Thymus (tissue), 11 donors: ENCODE results near the gene APIP. TPM values are rescaled to one million over a fixed set of nuclear protein-coding genes. Genes with fewer than 3 reads are reported as not detected.

Experiments used
- DNase-seq, 9 donors: peaks; one replicate each; pipeline ENCODE4 v3.0.0-alpha.2; 2013; ENCODE audit warnings: low spot score in 9 of 9, low read depth in 6 of 9, missing footprints in 1 of 9
- H3K27ac ChIP-seq, 2 donors: one replicate each; pipeline ENCODE4 v1.5.1; 2013; ENCODE audit warnings: control low read depth in 1 of 2, low read depth in 1 of 2, low read length in 1 of 2, mild to moderate bottlenecking in 1 of 2, moderate library complexity in 1 of 2
- H3K27me3 ChIP-seq, 2 donors: one replicate each; pipeline ENCODE4 v1.5.1; 2013; ENCODE audit warnings: low read length in 1 of 2; ENCODE audit not compliant: control insufficient read depth in 2 of 2, insufficient read depth in 1 of 2
- H3K36me3 ChIP-seq, 2 donors: one replicate each; pipeline ENCODE4 v1.5.1; 2013; ENCODE audit warnings: low read length in 1 of 2, mild to moderate bottlenecking in 1 of 2, moderate library complexity in 1 of 2; ENCODE audit not compliant: control insufficient read depth in 2 of 2, insufficient read depth in 2 of 2
- H3K4me1 ChIP-seq, 2 donors: one replicate each; pipeline ENCODE4 v1.5.1; 2013; ENCODE audit warnings: low read length in 2 of 2; ENCODE audit not compliant: control insufficient read depth in 2 of 2, insufficient read depth in 2 of 2
- H3K4me3 ChIP-seq, 2 donors: one replicate each; pipeline ENCODE4 v1.5.1; 2013; ENCODE audit warnings: low read length in 2 of 2, control low read depth in 1 of 2, mild to moderate bottlenecking in 1 of 2
- H3K9me3 ChIP-seq, 2 donors: one replicate each; pipeline ENCODE4 v1.5.1; 2013; ENCODE audit warnings: low read length in 1 of 2, mild to moderate bottlenecking in 1 of 2; ENCODE audit not compliant: control insufficient read depth in 2 of 2, insufficient read depth in 1 of 2
- WGBS: extraction: QIAGEN DNeasy Blood & Tissue Kit; methylation state at CpG from one replicate; pipeline ENCODE4 v1.1.7; 2013; 5-methylcytosine and 5-hydroxymethylcytosine counted together
- polyA plus RNA-seq: library from polyadenylated mRNA; stranded (reverse); fragments of 200-250 nt; gene quantifications from one replicate; pipeline ENCODE4 v1.2.3, GENCODE V29; 2013
- total RNA-seq: library from RNA; stranded (reverse); fragments of 120-200 nt; gene quantifications from one replicate; pipeline ENCODE4 v1.2.4, GENCODE V29; 2013
- donor health status: healthy.

Gene APIP
- total and polyA plus RNA-seq, 2 donors = 44.3 to 51.8 TPM

- no peaks in the 10 kb centered on the region for H3K4me1 ChIP-seq
- H3K9me3 ChIP-seq = no peaks in the 10 kb centered on the region
- no peak for DNase-seq
- H3K27ac ChIP-seq = no peak overlapping the region
- no peaks in the 10 kb centered on the region for H3K36me3 ChIP-seq
- no peaks in the 10 kb centered on the region for H3K27me3 ChIP-seq
- 96% methylated on average over 5 of the region's 5 CpGs for WGBS
- H3K4me3 ChIP-seq = no peak overlapping the region
These were observed 41.0 kb upstream of the APIP start for GRCh38 chr11:34957206-34957605.

GRCh38 chr11:34953955-34954354 is 37.8 kb upstream of the APIP start:
- 96% methylated on average over 1 of the region's 1 CpG for WGBS
- H3K9me3 ChIP-seq = no peaks in the 10 kb centered on the region
- H3K27ac ChIP-seq = no peak overlapping the region
- no peaks in the 10 kb centered on the region for H3K36me3 ChIP-seq
- H3K4me1 ChIP-seq = no peaks in the 10 kb centered on the region
- no peaks in the 10 kb centered on the region for H3K27me3 ChIP-seq
- DNase-seq = no peak
- no peak overlapping the region for H3K4me3 ChIP-seq

- H3K27me3 ChIP-seq = no peaks in the 10 kb centered on the region
- H3K36me3 ChIP-seq = no peaks in the 10 kb centered on the region
- no peaks in the 10 kb centered on the region for H3K4me1 ChIP-seq
- no peak overlapping the region for H3K27ac ChIP-seq
- H3K4me3 ChIP-seq = no peak overlapping the region
- no peaks in the 10 kb centered on the region for H3K9me3 ChIP-seq
- no peak for DNase-seq
These were observed 32.5 kb upstream of the APIP start for GRCh38 chr11:34948696-34949095.

GRCh38 chr11:34944692-34945091 is 28.5 kb upstream of the APIP start:
- H3K4me3 ChIP-seq = no peak overlapping the region
- WGBS = 99% methylated on average over 1 of the region's 1 CpG
- no peaks in the 10 kb centered on the region for H3K9me3 ChIP-seq
- H3K27me3 ChIP-seq = no peaks in the 10 kb centered on the region
- no peak overlapping the region for H3K27ac ChIP-seq
- DNase-seq = no peak
- H3K4me1 ChIP-seq = no peaks in the 10 kb centered on the region
- H3K36me3 ChIP-seq = no peaks in the 10 kb centered on the region

- WGBS = 98% methylated on average over 13 of the region's 13 CpGs
These were observed 25.5 kb upstream of the APIP start for GRCh38 chr11:34941688-34942087.

GRCh38 chr11:34940026-34940677 is 24.0 kb upstream of the APIP start:
- H3K27ac ChIP-seq = no peak overlapping the region
- DNase-seq = no peak
- no peaks in the 10 kb centered on the region for H3K36me3 ChIP-seq
- no peaks in the 10 kb centered on the region for H3K4me1 ChIP-seq
- no peaks in the 10 kb centered on the region for H3K27me3 ChIP-seq
- no peaks in the 10 kb centered on the region for H3K9me3 ChIP-seq
- whole genome bisulfite sequencing = 95% methylated on average over 4 of the region's 4 CpGs
- no peak overlapping the region for H3K4me3 ChIP-seq

More at GRCh38 chr11:34941688-34942087, 25.5 kb upstream of the APIP start:
- no peaks in the 10 kb centered on the region for H3K4me1 ChIP-seq
- no peak overlapping the region for H3K4me3 ChIP-seq
- H3K27ac ChIP-seq = no peak overlapping the region
- H3K27me3 ChIP-seq = no peaks in the 10 kb centered on the region
- no peak for DNase-seq
- no peaks in the 10 kb centered on the region for H3K36me3 ChIP-seq
- H3K9me3 ChIP-seq = no peaks in the 10 kb centered on the region

GRCh38 chr11:34938611-34939010 is 22.4 kb upstream of the APIP start:
- Histone ChIP-seq H3K36me3 (no peaks in the 10 kb centered on the region), H3K27me3 (no peaks in the 10 kb centered on the region), H3K9me3 (no peaks in the 10 kb centered on the region), H3K27ac (no peak overlapping the region), H3K4me1 (no peaks in the 10 kb centered on the region), H3K4me3 (no peak overlapping the region)
- no peak for DNase-seq
- WGBS = 95% methylated on average over 1 of the region's 1 CpG

- no peaks in the 10 kb centered on the region for H3K4me1 ChIP-seq
- H3K36me3 ChIP-seq = peaks cover 0 to 3% of the 10 kb centered on the region in 2 donors
- no peak for DNase-seq
- H3K4me3 ChIP-seq = no peak overlapping the region
- no peaks in the 10 kb centered on the region for H3K27me3 ChIP-seq
- H3K9me3 ChIP-seq = no peaks in the 10 kb centered on the region
- H3K27ac ChIP-seq = no peak overlapping the region
- WGBS = 64% methylated on average over 6 of the region's 6 CpGs
These were observed 20.9 kb upstream of the APIP start for GRCh38 chr11:34936945-34937629.

- H3K27ac ChIP-seq = no peak overlapping the region
- DNase-seq = no peak
- 94% methylated on average over 11 of the region's 11 CpGs for whole genome bisulfite sequencing
- no peak overlapping the region for H3K4me3 ChIP-seq
- H3K4me1 ChIP-seq = no peaks in the 10 kb centered on the region
- H3K27me3 ChIP-seq = no peaks in the 10 kb centered on the region
- H3K9me3 ChIP-seq = no peaks in the 10 kb centered on the region
- H3K36me3 ChIP-seq = peaks cover 0 to 3% of the 10 kb centered on the region in 2 donors
These were observed 13.9 kb upstream of the APIP start for GRCh38 chr11:34929794-34930763.
